Frontal cortex (tissue), 4 donors: ENCODE data around the gene TBC1D5. TPM values are rescaled to one million over a fixed set of nuclear protein-coding genes. Genes with fewer than 3 reads are reported as not detected.

Experiments used
- DNase-seq, 2 donors: peaks; one replicate each; pipeline ENCODE4 v3.0.0; 2012; ENCODE audit warnings: low spot score in 2 of 2
- FAIRE-seq: peaks from 2 replicates; lab custom pipeline; 2012; peaks lifted over from hg19 to GRCh38; lab: Jason Lieb, UNC
- total RNA-seq: library from RNA; depleted of rRNA; stranded (reverse); fragments of >200 nt; gene quantifications from one replicate; pipeline ENCODE4 v1.2.3, GENCODE V29; 2014
- donor health status: control.
- donor health status: control.
- donor health status: control.

TBC1D5 gene
- total RNA-seq, 1 donor from 2014 or later = 77.5 TPM

- FAIRE-seq = no peak
Measured at GRCh38 chr3:17340693-17341092, 401.7 kb downstream of the TBC1D5 start.

GRCh38 chr3:17340261-17340660, 402.2 kb downstream of the TBC1D5 start:
- no peak for FAIRE-seq
- DNase-seq = no peak

More at GRCh38 chr3:17340693-17341092, 401.7 kb downstream of the TBC1D5 start:
- DNase-seq = no peak

- no peak for DNase-seq
- no peak for FAIRE-seq
Measured at GRCh38 chr3:17339132-17339575, 403.3 kb downstream of the TBC1D5 start.

GRCh38 chr3:17336291-17336690, 406.1 kb downstream of the TBC1D5 start:
- DNase-seq (no peak), FAIRE-seq (no peak)

- FAIRE-seq (no peak), DNase-seq (no peak)
Measured at GRCh38 chr3:17333893-17334292, 408.5 kb downstream of the TBC1D5 start.

- FAIRE-seq (no peak), DNase-seq (no peak)
Measured at GRCh38 chr3:17333446-17333845, 409.0 kb downstream of the TBC1D5 start.

- FAIRE-seq = no peak
Measured at GRCh38 chr3:17330660-17331059, 411.8 kb downstream of the TBC1D5 start.

GRCh38 chr3:17329927-17330326, 412.5 kb downstream of the TBC1D5 start:
- no peak for FAIRE-seq

More at GRCh38 chr3:17330660-17331059, 411.8 kb downstream of the TBC1D5 start:
- DNase-seq = no peak

GRCh38 chr3:17322106-17322793, 420.2 kb downstream of the TBC1D5 start:
- FAIRE-seq (no peak), DNase-seq (no peak)

More at GRCh38 chr3:17329927-17330326, 412.5 kb downstream of the TBC1D5 start:
- DNase-seq = no peak

- no peak for FAIRE-seq
Measured at GRCh38 chr3:17320266-17320665, 422.2 kb downstream of the TBC1D5 start.

GRCh38 chr3:17315897-17316296, 426.5 kb downstream of the TBC1D5 start:
- FAIRE-seq (no peak), DNase-seq (no peak)

More at GRCh38 chr3:17320266-17320665, 422.2 kb downstream of the TBC1D5 start:
- DNase-seq = no peak

- DNase-seq (no peak), FAIRE-seq (no peak)
Measured at GRCh38 chr3:17314171-17314570, 428.3 kb downstream of the TBC1D5 start.

- DNase-seq (no peak), FAIRE-seq (no peak)
Measured at GRCh38 chr3:17313746-17314145, 428.7 kb downstream of the TBC1D5 start.

GRCh38 chr3:17310983-17311382, 431.4 kb downstream of the TBC1D5 start:
- no peak for DNase-seq
- FAIRE-seq = no peak

- FAIRE-seq (no peak), DNase-seq (no peak)
Measured at GRCh38 chr3:17307887-17308286, 434.5 kb downstream of the TBC1D5 start.

GRCh38 chr3:17307482-17307881, 434.9 kb downstream of the TBC1D5 start:
- DNase-seq = no peak
- no peak for FAIRE-seq

- FAIRE-seq = no peak
- DNase-seq = no peak
Measured at GRCh38 chr3:17304969-17305368, 437.5 kb downstream of the TBC1D5 start.

GRCh38 chr3:17302774-17303173, 439.7 kb downstream of the TBC1D5 start:
- FAIRE-seq = no peak
- DNase-seq = no peak

- DNase-seq (no peak), FAIRE-seq (no peak)
Measured at GRCh38 chr3:17302170-17302569, 440.3 kb downstream of the TBC1D5 start.

- FAIRE-seq (no peak), DNase-seq (no peak)
Measured at GRCh38 chr3:17301271-17301670, 441.2 kb downstream of the TBC1D5 start.

- no peak for DNase-seq
- FAIRE-seq = no peak
Measured at GRCh38 chr3:17300441-17300840, 442.0 kb downstream of the TBC1D5 start.

- no peak for DNase-seq
- no peak for FAIRE-seq
Measured at GRCh38 chr3:17298038-17298437, 444.4 kb downstream of the TBC1D5 start.
